ENCODE measurements around the gene CASP6. TPM values are rescaled to one million over a fixed set of nuclear protein-coding genes. Genes with fewer than 3 reads are reported as not detected.

CASP6 gene
- total RNA-seq, 4 donors from 2014 or later: 34.4 to 87.7 (median 58.9) TPM

GRCh38 chr4:109703664-109704361 lies 568 bp upstream of the CASP6 start:
- in situ Hi-C loops (cut with MboI; ENCODE audit: low pct_ligation_motif_present in 1 of 4, low pct_unique_long_range_greater_than_20kb in 1 of 4, low sequenced_read_pairs in 3 of 4): loop anchor here in 3 of 4 donors (25.0 kb wide), 2 partner anchors 108 to 267 kb away; partner anchors contain the start of genes SEC24B (in 3 of the 3), CFI (in 2 of the 3) and GAR1 (in 2 of the 3)

GRCh38 chr4:109701566-109702410 lies 1.5 kb downstream of the CASP6 start:
- H3K4me3 ChIP-seq: peak overlapping the region; percentile 57 to 83 (median 71)
- peaks cover 0 to 4% (median 0%) of the 10 kb centered on the region in 4 donors for H3K36me3 ChIP-seq
- intact Hi-C loops (cut with DNase I; ENCODE audit: low total_unique reads): loop anchor here (10.0 kb wide), 1 partner anchor 113 kb away; the partner anchor contains the start of gene GAR1
- peaks cover 6 to 52% (median 28%) of the 10 kb centered on the region in 4 donors for H3K4me1 ChIP-seq
- no peaks in the 10 kb centered on the region for H3K27me3 ChIP-seq
- H3K27ac ChIP-seq: peak overlapping the region; percentile 91 to 95 (median 93)
- TF ChIP-seq POLR2AphosphoS5 (IDR thresholded peaks at IDR 0.05) (peak in 1 of 3 donors; percentile 29), EP300 (IDR thresholded peaks at IDR 0.05; ENCODE audit: low read depth) (no peak), CTCF (IDR thresholded peaks at IDR 0.05) (peak in 1 of 5 experiments; percentile 33), POLR2A (IDR thresholded peaks at IDR 0.05) (peak; percentile 16)
- in situ Hi-C loops (cut with MboI; ENCODE audit: low pct_ligation_motif_present in 1 of 4, low pct_unique_long_range_greater_than_20kb in 1 of 4, low sequenced_read_pairs in 3 of 4): loop anchor here in 3 of 4 donors (25.0 kb wide), 2 partner anchors 111 to 264 kb away; partner anchors contain the start of genes SEC24B (in 3 of the 3), CFI (in 2 of the 3) and GAR1 (in 2 of the 3)
- peak; percentile 52 for DNase-seq
- H3K9me3 ChIP-seq: no peaks in the 10 kb centered on the region
- WGBS, 2 donors (ENCODE audit: low coverage in 1 of 2): 34 to 43% methylated on average over 17 to 21 of the region's 21 CpGs

More at GRCh38 chr4:109703664-109704361, 568 bp upstream of the CASP6 start:
- Histone ChIP-seq H3K36me3 (no peaks in the 10 kb centered on the region), H3K9me3 (no peaks in the 10 kb centered on the region), H3K27ac (peak overlapping the region; percentile 91 to 95 (median 93)), H3K4me3 (peak overlapping the region; percentile 57 to 83 (median 71)), H3K4me1 (peaks cover 6 to 52% (median 27%) of the 10 kb centered on the region in 4 donors), H3K27me3 (no peaks in the 10 kb centered on the region)
- TF ChIP-seq EP300 (IDR thresholded peaks at IDR 0.05; ENCODE audit: low read depth) (no peak), POLR2AphosphoS5 (IDR thresholded peaks at IDR 0.05) (no peak), CTCF (IDR thresholded peaks at IDR 0.05) (no peak), POLR2A (IDR thresholded peaks at IDR 0.05) (no peak)
- WGBS, 2 donors (ENCODE audit: low coverage in 1 of 2): 16 to 23% methylated on average over 5 to 11 of the region's 11 CpGs
- intact Hi-C loops (cut with DNase I; ENCODE audit: low total_unique reads): loop anchor here (10.0 kb wide), 1 partner anchor 111 kb away; the partner anchor contains the start of gene GAR1
- DNase-seq: no peak

- peaks cover 5 to 45% (median 27%) of the 10 kb centered on the region in 4 donors for H3K4me1 ChIP-seq
Observed at GRCh38 chr4:109699553-109700225, 3.6 kb downstream of the CASP6 start.

More at GRCh38 chr4:109699553-109700225, 3.6 kb downstream of the CASP6 start:
- 55% methylated on average over 8 of the region's 8 CpGs; no CpG with 5 or more reads in 1 of the 2 donors for WGBS, 2 donors (ENCODE audit: low coverage in 1 of 2)
- Histone ChIP-seq H3K9me3 (no peaks in the 10 kb centered on the region), H3K27me3 (no peaks in the 10 kb centered on the region), H3K4me3 (no peak overlapping the region), H3K36me3 (peaks cover 0 to 8% (median 2%) of the 10 kb centered on the region in 4 donors), H3K27ac (peak overlapping the region; percentile 64 to 94 (median 78))
- intact Hi-C loops (cut with DNase I; ENCODE audit: low total_unique reads) (loop anchor here (10.0 kb wide), 1 partner anchor 115 kb away; the partner anchor contains the start of gene GAR1), in situ Hi-C loops (cut with MboI; ENCODE audit: low pct_ligation_motif_present in 1 of 4, low pct_unique_long_range_greater_than_20kb in 1 of 4, low sequenced_read_pairs in 3 of 4) (loop anchor here in 3 of 4 donors (25.0 kb wide), 2 partner anchors 113 to 262 kb away; partner anchors contain the start of genes SEC24B (in 3 of the 3), CFI (in 2 of the 3) and GAR1 (in 2 of the 3))
- TF ChIP-seq POLR2A (IDR thresholded peaks at IDR 0.05): no peak
- TF ChIP-seq POLR2AphosphoS5 (IDR thresholded peaks at IDR 0.05): peak in 1 of 3 donors; percentile 37
- no peak for TF ChIP-seq CTCF (IDR thresholded peaks at IDR 0.05)
- DNase-seq: peak; percentile 61

All from transverse colon (tissue), 4 donors.